Activated naive CD8-positive, alpha-beta T cell treated with anti-CD3 and anti-CD28 coated beads, Interleukin-2, amount 50 U/mL, for 24 hours (primary cell): ENCODE measurements around the gene RBFOX2.
A peak's percentile ranks its signal among the peaks of the same experiment; 100 is the strongest.
"Not testable (repeated sequence)": the region's sequence is repeated elsewhere in the genome, so short reads cannot be mapped to it uniquely, and the experiment has no call there.

ENCODE experiments used
- ATAC-seq: fragments of 150-1000 bp; cut with Tn5 transposase; one replicate; pipeline ENCODE4 v1.10.0; 2021
- DNase-seq: peaks from one replicate; pipeline ENCODE4 v3.0.0; 2021
- H3K27ac Mint-ChIP-seq: one replicate; pipeline ENCODE4 v1.8.0; 2021; ENCODE audit warnings: mild to moderate bottlenecking, mixed read lengths
- H3K27me3 Mint-ChIP-seq: one replicate; pipeline ENCODE4 v1.8.0; 2021; ENCODE audit warnings: mixed read lengths
- H3K36me3 Mint-ChIP-seq: one replicate; pipeline ENCODE4 v1.8.0; 2021; ENCODE audit warnings: low read depth, mixed read lengths
- H3K4me1 Mint-ChIP-seq: one replicate; pipeline ENCODE4 v1.8.0; 2021; ENCODE audit warnings: mixed read lengths
- H3K4me3 Mint-ChIP-seq: one replicate; pipeline ENCODE4 v1.8.0; 2021; ENCODE audit warnings: mild to moderate bottlenecking, moderate library complexity, mixed read lengths
- H3K9me3 Mint-ChIP-seq: one replicate; pipeline ENCODE4 v1.8.0; 2021; ENCODE audit warnings: mixed read lengths

RBFOX2 gene

DNA sequence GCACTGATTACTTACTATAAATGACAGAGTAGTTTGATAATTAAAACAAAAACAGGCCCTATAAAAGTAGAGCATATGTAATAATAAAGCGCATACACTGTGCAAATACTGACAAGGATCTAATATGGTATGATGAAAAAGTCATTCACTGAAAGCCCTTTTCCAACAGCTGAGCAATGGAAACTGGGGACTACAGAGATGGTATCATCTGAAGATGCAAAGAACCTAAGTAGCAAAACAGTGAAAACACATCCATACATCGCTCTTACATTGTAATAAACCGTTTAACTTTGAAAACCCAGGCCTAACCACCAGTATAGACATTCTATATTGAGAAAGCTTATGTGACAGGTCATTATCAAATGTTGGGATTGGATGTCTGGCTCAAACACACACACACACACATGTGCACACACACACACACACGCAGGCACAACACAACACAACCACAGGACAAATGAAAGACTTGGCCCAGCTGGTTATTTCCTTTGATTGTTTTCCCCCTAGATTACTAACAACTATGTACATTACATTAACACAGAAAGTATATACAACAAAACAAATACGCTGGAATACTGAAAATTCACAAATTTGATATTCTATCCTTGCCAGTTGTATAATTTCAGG, 191.4 kb downstream of the RBFOX2 start:
- Mint-ChIP-seq H3K9me3 (no peaks in the 10 kb centered on the region), H3K27ac (no peak overlapping the region), H3K36me3 (no peaks in the 10 kb centered on the region), H3K4me1 (peaks cover 21% of the 10 kb centered on the region), H3K4me3 (no peak overlapping the region), H3K27me3 (peaks cover 26% of the 10 kb centered on the region)
- DNase-seq (no peak), ATAC-seq (no peak)

DNA sequence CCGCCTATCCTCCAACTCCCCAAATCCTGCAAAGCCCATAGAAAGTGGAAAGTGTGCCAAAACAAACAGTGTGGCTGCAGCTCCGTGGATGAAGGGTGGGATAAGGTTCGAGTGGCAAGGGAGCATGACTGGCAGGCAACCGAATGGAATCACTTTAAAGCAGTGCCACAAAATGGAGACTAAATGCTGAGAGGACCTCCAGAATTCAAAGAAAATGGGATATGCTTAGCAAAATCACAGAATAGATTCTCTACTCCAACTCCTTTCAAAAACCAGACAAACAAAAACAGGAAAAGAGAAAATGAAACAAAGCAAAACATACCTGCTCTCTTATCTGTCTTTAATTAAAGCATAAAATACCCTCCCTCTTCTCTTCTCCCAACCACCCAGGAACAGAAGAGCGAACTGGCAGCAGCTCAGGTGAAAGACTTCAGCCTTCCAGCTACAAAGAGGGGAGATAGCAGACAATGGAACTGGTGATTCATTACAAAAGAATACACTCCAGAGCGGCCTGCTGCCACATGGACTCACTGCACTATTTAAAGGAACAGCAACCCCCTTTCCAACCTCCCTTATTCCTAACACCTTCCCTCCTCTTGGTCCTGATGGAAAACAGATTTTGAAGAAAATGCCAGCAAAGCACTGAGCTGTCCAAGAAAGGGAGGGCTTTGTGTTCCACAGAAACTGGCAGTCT, 192.5 kb downstream of the RBFOX2 start:
- H3K9me3 Mint-ChIP-seq, result no peaks in the 10 kb centered on the region
- H3K4me1 Mint-ChIP-seq, result peaks cover 20% of the 10 kb centered on the region
- H3K27me3 Mint-ChIP-seq, result peaks cover 26% of the 10 kb centered on the region
- no peak overlapping the region for H3K4me3 Mint-ChIP-seq
- DNase-seq, result no peak
- peak overlapping the region; percentile 17 for H3K27ac Mint-ChIP-seq
- no peaks in the 10 kb centered on the region for H3K36me3 Mint-ChIP-seq
- no peak for ATAC-seq

GRCh38 chr22:35835267-35835997, 193.2 kb downstream of the RBFOX2 start:
- Mint-ChIP-seq H3K27ac (no peak overlapping the region), H3K36me3 (no peaks in the 10 kb centered on the region), H3K4me1 (peaks cover 20% of the 10 kb centered on the region), H3K27me3 (peaks cover 26% of the 10 kb centered on the region), H3K9me3 (no peaks in the 10 kb centered on the region), H3K4me3 (no peak overlapping the region)
- ATAC-seq (no peak), DNase-seq (no peak)

GRCh38 chr22:35834061-35834460, 194.6 kb downstream of the RBFOX2 start:
- H3K27ac Mint-ChIP-seq, result no peak overlapping the region

GRCh38 chr22:35830305-35830704, 198.3 kb downstream of the RBFOX2 start:
- no peaks in the 10 kb centered on the region for H3K36me3 Mint-ChIP-seq
- DNase-seq (no peak), ATAC-seq (no peak)
- H3K4me3 Mint-ChIP-seq, result no peak overlapping the region
- peaks cover 4% of the 10 kb centered on the region for H3K4me1 Mint-ChIP-seq
- H3K9me3 Mint-ChIP-seq, result no peaks in the 10 kb centered on the region
- H3K27ac Mint-ChIP-seq, result no peak overlapping the region
- peaks cover 11% of the 10 kb centered on the region for H3K27me3 Mint-ChIP-seq

More at GRCh38 chr22:35834061-35834460, 194.6 kb downstream of the RBFOX2 start:
- DNase-seq (no peak), ATAC-seq (no peak)
- Mint-ChIP-seq H3K9me3 (no peaks in the 10 kb centered on the region), H3K4me3 (no peak overlapping the region), H3K36me3 (no peaks in the 10 kb centered on the region), H3K27me3 (peaks cover 16% of the 10 kb centered on the region), H3K4me1 (peaks cover 18% of the 10 kb centered on the region)

DNA sequence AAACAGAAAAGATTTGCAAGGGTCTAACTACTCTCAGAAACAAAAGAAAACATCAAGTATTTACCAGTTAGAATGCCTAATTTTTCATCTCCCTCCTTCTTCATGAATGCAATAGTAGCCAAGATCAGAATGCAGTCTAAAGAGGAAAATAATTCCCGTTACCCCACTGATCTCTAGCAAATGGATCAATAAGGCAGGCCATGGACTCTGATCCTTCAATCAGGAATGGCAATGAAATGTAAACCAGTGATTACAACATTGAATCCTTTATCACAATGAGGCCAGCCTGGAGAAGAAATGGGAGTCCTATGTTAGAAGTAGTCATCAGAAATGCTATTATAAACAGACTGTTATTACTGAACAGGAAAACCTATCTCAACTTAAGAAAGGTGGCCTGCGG, 204.4 kb downstream of the RBFOX2 start:
- H3K36me3 Mint-ChIP-seq, result no peaks in the 10 kb centered on the region
- H3K27ac Mint-ChIP-seq, result no peak overlapping the region
- ATAC-seq (no peak), DNase-seq (no peak)
- H3K9me3 Mint-ChIP-seq, result no peaks in the 10 kb centered on the region
- no peak overlapping the region for H3K4me3 Mint-ChIP-seq
- H3K4me1 Mint-ChIP-seq, result no peaks in the 10 kb centered on the region
- H3K27me3 Mint-ChIP-seq, result peaks cover 3% of the 10 kb centered on the region

- H3K9me3 Mint-ChIP-seq, result no peaks in the 10 kb centered on the region
- ATAC-seq (no peak), DNase-seq (no peak)
- no peak overlapping the region for H3K4me3 Mint-ChIP-seq
- no peaks in the 10 kb centered on the region for H3K4me1 Mint-ChIP-seq
- peaks cover 3% of the 10 kb centered on the region for H3K27me3 Mint-ChIP-seq
- no peaks in the 10 kb centered on the region for H3K36me3 Mint-ChIP-seq
- H3K27ac Mint-ChIP-seq, result no peak overlapping the region
Observed at GRCh38 chr22:35821654-35822053, 207.0 kb downstream of the RBFOX2 start.

- H3K27me3 Mint-ChIP-seq, result no peaks in the 10 kb centered on the region
- H3K27ac Mint-ChIP-seq, result no peak overlapping the region
- H3K4me1 Mint-ChIP-seq, result no peaks in the 10 kb centered on the region
- no peaks in the 10 kb centered on the region for H3K36me3 Mint-ChIP-seq
- no peak for ATAC-seq
- no peak for DNase-seq
- H3K4me3 Mint-ChIP-seq, result no peak overlapping the region
- H3K9me3 Mint-ChIP-seq, result no peaks in the 10 kb centered on the region
Observed at GRCh38 chr22:35819421-35819820, 209.2 kb downstream of the RBFOX2 start.

GRCh38 chr22:35818897-35819296, 209.7 kb downstream of the RBFOX2 start:
- Mint-ChIP-seq H3K27ac (no peak overlapping the region), H3K27me3 (no peaks in the 10 kb centered on the region), H3K9me3 (no peaks in the 10 kb centered on the region), H3K4me1 (no peaks in the 10 kb centered on the region), H3K4me3 (no peak overlapping the region), H3K36me3 (no peaks in the 10 kb centered on the region)
- ATAC-seq (peak; percentile 40), DNase-seq (no peak)

- Mint-ChIP-seq H3K4me1 (no peaks in the 10 kb centered on the region), H3K27ac (no peak overlapping the region), H3K9me3 (peaks cover 7% of the 10 kb centered on the region), H3K27me3 (no peaks in the 10 kb centered on the region), H3K36me3 (no peaks in the 10 kb centered on the region), H3K4me3 (no peak overlapping the region)
- DNase-seq (no peak), ATAC-seq (no peak)
Observed at GRCh38 chr22:35812600-35812999, 216.0 kb downstream of the RBFOX2 start.

DNA sequence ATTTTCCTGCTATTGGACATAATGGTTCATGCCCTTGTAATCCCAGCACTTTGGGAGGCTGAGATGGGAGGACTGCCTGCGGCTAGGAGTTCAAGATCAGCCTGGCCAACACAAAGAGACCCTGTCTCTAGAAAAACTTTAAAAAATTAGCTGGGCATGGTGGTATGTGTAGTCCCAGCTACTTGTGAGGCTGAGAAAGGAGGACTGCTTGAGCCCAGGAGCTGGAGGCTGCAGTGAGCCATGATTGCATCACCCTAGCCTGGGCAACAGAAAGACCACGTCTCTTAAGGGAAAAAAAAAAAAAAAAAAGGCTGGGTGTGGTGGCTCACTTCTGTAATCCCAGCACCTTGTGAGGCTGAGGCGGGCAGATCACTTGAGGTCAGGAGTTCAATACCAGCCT, 217.0 kb downstream of the RBFOX2 start:
- ATAC-seq (no peak), DNase-seq (no peak)
- no peak overlapping the region for H3K4me3 Mint-ChIP-seq
- H3K27ac Mint-ChIP-seq, result no peak overlapping the region
- peaks cover 7% of the 10 kb centered on the region for H3K9me3 Mint-ChIP-seq
- H3K36me3 Mint-ChIP-seq, result no peaks in the 10 kb centered on the region
- H3K27me3 Mint-ChIP-seq, result no peaks in the 10 kb centered on the region
- H3K4me1 Mint-ChIP-seq, result no peaks in the 10 kb centered on the region

GRCh38 chr22:35809816-35810215, 218.8 kb downstream of the RBFOX2 start:
- Mint-ChIP-seq H3K4me3 (no peak overlapping the region), H3K4me1 (no peaks in the 10 kb centered on the region), H3K27me3 (no peaks in the 10 kb centered on the region), H3K9me3 (peaks cover 7% of the 10 kb centered on the region), H3K27ac (no peak overlapping the region), H3K36me3 (peaks cover 1% of the 10 kb centered on the region)
- ATAC-seq, result no peak
- no peak for DNase-seq

DNA sequence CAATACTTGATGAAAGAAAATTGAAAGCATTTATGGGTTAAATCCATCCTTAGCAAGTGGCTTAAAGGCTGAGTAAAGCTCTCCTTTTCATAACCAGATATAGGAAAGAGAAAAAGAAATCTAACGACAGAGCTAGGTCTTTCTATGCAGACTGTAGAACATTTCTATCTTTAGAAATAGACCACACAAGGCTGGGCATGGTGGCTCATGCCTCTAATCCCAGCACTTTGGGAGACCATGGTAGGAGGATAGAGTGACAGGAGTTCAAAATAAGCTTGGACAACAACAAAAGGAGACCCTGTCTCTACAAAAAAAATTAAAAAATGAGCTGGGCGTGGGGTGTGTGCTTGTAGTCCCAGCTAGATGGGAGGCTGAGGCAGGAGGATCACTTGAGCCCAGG, 220.2 kb downstream of the RBFOX2 start:
- Mint-ChIP-seq H3K4me3 (no peak overlapping the region), H3K27me3 (no peaks in the 10 kb centered on the region), H3K9me3 (peaks cover 7% of the 10 kb centered on the region), H3K27ac (no peak overlapping the region), H3K36me3 (peaks cover 1% of the 10 kb centered on the region), H3K4me1 (no peaks in the 10 kb centered on the region)
- DNase-seq (no peak), ATAC-seq (no peak)

DNA sequence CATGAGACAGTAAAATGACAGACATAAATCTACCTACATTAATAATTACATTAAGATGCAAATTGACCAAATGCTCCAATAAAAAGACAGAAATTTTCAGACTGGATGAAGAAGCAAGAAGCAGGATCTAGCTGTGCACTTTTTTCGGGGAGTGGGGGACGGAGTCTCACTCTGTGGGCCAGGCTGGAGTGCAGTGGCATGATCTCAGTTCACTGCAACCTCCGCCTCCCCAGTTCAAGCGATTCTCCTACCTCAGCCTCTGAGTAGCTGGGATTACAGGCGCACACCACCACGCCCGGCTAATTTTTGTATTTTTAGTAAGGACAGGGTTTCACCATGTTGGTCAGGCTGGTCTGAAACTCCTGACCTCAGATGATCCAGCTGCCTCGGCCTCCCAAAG, 222.0 kb downstream of the RBFOX2 start:
- not testable (repeated sequence) for DNase-seq, H3K27ac Mint-ChIP-seq, H3K4me1 Mint-ChIP-seq, H3K4me3 Mint-ChIP-seq, H3K9me3 Mint-ChIP-seq, H3K27me3 Mint-ChIP-seq, H3K36me3 Mint-ChIP-seq, ATAC-seq

GRCh38 chr22:35805466-35805865, 223.2 kb downstream of the RBFOX2 start:
- H3K27ac Mint-ChIP-seq, result no peak overlapping the region
- no peaks in the 10 kb centered on the region for H3K27me3 Mint-ChIP-seq
- H3K36me3 Mint-ChIP-seq, result peaks cover 1% of the 10 kb centered on the region
- DNase-seq, result no peak
- H3K9me3 Mint-ChIP-seq, result no peaks in the 10 kb centered on the region
- no peak for ATAC-seq
- no peaks in the 10 kb centered on the region for H3K4me1 Mint-ChIP-seq
- no peak overlapping the region for H3K4me3 Mint-ChIP-seq
